GM19438 (cell line): Measurements from ENCODE around the gene SMG1.
"Not testable (repeated sequence)": the region's sequence is repeated elsewhere in the genome, so short reads cannot be mapped to it uniquely, and the experiment has no call there.

Experiments used
- ATAC-seq: cut with Tn5 transposase; IDR thresholded peaks from one replicate; pipeline ENCODE4 v1.9.1; 2021; ENCODE audit warnings: low read depth; ENCODE audit not compliant: unreplicated experiment

The SMG1 gene

DNA sequence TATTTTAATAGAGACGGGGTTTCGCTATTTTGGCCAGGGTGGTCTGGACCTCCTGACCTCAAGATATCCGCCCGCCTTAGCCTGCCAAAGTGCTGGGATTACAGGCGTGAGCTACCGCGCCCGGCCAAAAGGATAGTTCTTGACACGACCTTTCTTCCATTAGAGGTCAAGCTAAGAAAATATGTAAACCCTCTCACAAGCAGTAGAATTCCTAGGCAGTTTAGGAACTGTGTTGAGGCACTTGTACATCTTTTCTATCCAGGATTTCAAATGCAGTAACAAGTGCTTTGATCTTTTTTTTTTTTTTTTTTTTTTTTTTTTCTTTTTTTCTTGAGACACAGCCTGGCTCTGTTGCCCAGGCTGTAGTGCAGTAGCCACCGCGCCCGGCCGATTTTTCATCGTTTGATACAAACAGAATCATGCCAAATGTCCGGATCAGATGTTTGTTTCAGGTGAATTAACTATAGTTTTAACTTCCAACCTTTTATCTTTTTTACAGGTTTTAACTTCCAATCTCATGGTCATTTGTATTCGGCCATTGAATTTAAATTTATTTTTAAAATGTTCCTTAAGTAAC, 123.4 kb downstream of the SMG1 start:
- no peak for ATAC-seq

DNA sequence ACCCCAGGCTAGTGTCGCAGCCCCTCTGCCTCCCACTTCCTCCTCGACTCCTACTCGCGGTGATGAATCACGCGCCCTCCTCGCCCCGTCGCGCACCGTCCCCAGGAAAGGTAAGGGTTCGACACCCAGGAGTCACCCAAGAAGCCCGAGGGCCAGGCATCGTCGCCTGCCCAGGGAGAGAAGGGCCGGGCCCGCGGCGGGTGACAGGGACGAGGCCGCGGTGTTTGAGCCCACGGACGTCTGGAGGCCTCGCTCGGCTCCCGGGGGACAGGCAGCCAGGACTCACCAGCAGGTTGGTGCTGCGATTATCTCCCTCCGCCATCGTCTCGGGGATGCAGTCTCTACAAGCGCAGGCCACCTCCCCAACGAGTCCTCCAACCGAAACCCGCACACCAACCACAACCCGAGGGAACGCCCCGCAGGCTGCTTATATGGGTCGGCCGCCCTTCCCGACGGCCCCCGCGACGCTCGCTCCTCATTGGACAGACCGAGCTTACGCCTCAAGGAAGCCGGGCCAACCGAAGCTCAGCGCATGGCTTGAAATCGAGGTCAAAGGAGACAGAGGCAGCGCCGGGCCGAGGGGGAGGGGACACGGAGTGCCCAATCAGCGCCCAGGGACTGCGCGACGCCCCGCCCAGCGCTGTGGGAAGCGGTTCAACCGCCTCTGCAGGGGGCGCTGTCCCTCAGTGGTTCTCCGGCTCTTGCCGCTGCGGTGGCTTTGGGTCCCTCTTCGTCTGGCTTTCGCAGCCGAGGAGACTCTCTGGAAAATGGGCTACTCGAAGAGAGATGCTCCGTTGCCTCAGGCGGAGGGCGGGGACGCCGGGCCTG, 124.8 kb downstream of the SMG1 start, which contains the start of gene ARL6IP1:
ARL6IP1 (minus strand) TSS at position 405 of the 828 bp plus-strand sequence; CDS start at position 322, 83 bp downstream.
- ATAC-seq: peak; percentile 93

DNA sequence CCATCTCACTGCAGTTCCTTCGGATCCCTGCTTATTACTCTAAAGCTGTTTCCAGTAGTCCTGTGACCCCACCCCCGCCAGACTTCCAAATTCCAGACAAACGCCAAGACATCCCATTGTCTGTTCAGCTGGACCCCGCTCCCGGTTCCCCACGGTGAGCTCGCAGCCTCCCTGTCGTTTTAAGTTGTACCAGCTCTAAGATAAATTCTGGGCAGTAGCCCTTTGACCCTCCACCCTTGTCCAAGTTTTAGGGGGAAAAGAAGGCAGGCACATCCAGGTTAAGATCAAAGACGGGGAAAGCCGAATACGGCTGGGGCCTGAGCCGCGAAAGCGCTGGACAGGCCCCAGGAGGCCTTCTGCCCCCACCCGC, 125.4 kb downstream of the SMG1 start:
- no peak for ATAC-seq

DNA sequence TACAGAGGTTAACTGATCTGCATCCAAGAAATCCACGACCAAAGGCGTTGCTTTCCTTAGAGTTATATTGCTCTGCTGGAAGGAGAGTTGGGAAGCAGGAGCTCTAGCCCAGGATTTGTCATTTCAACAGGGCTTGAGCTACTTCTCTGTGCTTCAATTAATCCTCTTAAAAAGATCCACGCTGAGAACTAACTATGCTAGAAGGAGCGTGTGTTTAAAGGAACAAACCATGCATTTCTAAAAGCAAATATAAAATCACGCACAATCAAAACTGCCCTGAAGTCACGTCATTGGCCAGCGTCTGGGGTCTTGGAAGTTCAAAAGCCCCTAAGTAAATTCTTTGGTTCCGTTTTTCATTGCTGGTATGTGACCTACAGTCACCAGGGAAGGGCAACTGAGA, 125.9 kb downstream of the SMG1 start:
- no peak for ATAC-seq

DNA sequence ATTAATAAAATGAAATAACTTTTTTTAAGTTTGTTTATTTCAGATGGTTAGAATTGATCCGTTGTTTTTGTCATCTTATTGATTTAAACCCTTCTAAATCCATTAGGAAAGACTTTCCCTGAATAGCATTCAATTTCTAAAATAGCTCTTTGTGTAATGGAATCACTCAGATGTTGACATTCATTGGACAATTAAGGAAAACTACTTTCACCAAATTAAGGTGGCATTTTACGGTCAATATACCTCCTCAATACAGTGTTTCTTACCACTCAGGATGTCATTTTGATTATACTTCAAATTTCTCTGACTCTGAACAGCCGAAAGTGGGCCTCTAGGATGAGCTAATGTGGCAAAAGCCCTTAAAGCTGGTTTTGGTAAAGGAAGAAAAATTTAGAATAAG, 126.7 kb downstream of the SMG1 start:
- ATAC-seq: no peak

DNA sequence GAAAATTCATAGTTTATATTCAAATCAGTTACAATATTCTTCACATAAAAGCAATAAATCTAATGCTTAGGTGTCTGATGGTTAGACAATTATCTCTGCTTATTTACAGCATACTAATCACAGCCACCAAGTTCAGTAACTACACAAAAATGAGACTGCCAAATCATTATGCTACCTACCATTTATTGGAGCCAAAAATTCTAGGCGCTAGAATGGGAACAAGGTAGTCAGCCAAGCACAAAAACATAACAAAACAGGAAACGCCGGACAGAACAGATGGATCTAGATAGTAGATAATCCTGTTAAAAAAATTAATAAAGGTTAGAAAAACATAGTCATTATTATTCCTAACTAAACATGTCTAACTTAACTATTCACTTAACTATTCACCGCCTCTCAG, 128.5 kb downstream of the SMG1 start:
- no peak for ATAC-seq

DNA sequence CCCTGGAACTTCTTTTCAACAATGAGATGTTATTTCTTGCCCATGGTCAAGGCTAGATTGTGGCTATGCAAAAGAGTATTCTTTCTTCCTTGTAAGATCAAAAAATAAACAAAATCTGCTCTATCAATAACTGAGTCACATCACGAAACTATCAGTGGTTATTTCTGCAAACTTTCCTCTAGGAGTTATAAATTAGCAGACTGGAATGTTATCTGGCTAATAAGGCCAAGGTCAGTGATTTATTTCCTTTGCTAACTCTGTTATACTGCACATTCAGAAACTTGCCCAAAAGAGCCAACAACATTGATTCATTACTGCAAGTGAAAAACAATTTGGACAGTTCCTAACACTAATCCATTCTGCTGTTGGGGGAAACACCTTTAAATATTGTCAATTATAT, 129.8 kb downstream of the SMG1 start:
- ATAC-seq: no peak

DNA sequence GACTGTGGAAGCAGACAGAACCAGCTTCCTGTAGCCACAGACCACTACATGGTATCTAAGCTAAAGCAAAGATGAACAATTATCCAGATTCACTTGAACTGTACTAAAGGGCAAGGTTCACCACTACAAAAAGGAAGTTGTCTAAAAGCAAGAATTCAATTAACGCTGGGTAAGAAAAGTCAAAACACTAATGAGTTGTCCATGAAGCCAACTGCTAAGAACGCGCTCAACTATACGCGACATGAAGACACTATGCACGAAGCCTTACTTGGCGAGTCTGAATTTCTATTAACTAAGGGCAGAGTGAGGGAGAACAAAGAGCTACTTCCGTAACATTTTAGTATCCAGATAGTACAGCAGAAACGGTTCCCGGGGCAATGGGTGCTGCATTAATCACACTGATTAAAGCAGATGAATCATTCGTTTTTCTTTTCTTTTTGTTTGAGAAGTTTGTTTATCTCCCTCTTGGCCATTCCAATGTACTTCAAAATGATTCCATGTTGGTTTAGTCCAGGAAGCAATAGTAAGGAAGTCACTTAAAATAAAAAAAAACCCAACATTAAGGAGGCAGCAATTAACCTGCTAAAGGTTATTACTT, 133.3 kb downstream of the SMG1 start:
- ATAC-seq: no peak

DNA sequence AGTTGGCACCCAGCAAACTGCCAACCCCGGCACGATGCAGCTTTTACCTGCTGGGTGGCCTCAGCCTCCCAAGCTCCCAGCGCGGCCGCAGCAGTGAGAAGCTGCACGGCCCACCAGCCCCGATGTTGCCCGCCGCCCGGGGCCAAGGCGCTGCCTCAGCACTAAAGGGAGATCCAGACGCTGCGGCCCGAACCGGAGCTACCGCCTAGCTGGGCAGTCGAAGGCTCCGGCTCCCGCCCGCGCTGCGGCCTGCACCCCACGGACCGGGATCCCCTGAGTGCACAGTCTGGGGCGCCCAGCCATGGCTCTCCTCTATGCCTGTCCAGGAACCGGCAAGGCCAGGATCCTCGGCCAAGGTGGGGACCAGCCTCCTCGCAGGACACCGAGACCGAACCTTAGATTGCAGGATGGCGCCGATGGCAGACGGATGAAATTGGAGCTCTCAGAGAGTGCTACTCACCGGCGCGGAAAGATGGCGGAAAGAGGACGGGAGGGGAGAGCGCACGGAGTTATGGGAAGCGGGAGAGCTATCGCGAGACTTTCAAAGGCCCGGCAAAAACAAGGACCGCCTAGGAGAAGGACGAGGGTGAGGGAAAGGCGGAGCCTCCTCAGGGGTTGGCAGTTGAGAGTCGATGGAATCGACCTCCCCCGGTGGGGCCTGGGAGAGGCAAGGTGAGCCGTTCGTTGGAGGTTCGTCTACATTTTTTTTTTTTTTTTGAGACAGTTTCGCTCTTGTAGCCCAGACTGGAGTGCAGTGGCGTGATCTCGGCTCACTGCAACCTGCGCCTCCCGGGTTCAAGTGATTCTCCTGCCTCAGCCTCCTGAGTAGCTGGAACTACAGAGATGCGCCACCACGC, 136.1 kb downstream of the SMG1 start, which contains the start of gene RPS15A:
RPS15A (minus strand) TSS at position 485 of the 857 bp plus-strand sequence. CDS start 1,221 bp downstream, outside the sequence.
- peak; percentile 78 for ATAC-seq

DNA sequence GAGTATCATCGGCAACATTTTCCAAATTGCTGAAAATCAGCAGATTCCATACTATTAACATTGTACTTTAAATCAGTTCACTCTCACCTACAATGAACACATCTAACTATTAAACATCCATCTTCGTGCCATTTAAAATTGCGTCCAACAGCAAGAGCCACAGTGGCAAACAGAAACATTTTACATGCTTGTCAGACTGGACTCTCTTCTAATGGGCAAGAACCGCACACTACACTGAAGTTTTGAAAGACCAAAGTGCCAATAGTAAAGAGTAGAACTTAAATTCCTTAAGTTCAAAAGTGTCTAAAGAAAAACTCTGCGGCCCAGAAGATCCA, 136.7 kb downstream of the SMG1 start:
- no peak for ATAC-seq

DNA sequence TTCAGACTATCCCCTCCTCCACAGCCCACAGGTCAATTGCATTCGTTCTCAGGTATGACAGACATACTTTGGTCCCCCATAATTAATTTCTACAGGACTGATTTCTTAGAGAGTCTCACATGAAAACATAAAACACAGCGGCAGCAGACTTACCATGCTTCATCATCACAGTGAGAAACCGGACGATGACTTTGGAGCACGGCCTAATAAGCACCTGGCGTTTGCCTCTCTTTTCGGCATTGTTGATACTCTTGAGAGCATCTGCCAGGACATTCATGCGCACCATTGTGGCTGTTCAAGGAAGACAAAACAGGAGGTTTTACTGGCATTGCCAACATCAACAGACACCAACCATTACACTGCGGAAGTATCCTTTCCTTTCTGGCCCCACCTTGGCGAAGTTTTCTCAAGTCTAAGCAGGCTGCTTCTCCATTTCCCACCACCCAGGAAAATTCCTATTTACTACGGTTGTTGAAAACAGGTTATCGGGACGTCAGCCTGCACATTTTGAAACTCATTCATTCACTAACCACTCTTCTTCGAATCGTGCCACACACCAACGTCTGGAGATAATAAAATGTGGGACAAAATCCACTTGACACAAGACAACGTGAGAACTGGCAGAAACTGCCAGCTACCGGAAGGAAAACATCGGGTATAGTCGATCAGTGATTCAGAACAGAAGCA, 137.2 kb downstream of the SMG1 start:
- ATAC-seq: no peak

DNA sequence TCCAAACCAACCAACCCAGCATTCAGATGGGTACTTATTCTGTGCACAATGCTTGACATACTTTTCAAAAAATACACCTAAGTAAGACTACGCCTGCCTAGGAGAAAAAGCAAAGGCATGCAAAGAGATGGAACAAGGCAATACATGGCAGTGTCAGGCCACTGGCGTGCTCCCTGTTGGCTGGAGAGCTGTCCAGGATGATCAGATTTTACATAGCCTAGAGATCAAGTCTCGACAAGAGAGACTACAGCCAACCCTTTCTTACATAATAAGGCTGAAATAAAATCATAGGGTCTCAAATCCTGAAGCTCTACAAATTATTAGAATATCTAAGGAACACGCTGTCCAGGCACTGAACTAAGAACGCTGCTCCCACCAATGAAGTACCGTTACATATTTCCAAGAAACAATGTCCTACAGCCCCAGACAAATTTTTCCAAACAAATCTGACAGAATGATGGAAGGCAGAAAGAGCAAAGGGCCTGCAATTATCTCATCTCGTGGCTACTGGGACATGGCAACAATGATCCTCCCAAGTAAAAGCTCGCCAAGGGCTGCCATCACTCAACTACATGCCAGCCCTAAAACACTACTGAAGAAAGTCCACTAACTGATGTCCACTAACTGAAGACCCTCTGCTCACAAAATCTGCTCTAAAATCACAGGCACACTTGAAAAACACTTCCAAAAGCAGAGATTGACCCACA, 141.1 kb downstream of the SMG1 start:
- ATAC-seq: no peak

DNA sequence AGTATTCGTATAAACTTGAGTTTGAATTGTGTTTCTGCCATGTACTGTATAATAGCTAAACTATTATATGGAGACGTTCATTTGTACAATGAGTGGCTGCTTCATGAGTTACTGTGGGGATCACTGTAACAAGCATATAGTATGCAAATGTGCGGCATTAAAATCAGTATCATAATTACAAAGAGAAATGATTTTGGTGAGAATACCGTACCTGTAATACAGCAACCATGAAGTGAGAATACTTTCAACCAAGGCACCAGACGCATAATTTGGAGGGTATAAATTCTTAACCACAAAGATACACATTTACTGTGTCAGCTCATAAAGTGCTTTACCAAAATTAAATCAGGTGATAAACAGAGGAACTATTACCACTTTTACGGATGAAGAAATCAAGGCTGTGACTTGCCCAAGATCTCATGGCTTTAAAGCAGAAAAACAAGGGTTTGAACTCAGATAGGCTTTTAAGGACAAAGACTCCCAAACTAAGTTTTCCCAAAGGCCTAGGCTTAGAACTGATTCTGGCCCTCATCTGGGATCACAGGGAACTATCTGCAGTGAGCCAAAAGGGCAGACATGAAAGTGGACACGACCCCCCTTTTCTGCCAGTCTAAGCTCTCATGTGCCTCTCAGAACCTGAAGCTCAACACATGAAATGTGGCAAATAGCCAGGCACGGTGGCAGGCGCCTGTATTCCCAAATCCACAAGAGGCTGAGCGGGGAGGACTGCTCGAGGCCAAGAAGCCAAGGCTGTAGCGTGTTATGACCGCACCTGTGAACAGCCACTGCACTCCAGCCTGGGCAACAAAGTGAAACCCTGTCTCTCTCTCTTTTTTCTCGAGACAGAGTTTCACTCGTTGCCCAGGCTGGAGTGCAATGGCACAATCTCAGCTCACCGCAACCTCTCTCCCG, 142.5 kb downstream of the SMG1 start:
- no peak for ATAC-seq

DNA sequence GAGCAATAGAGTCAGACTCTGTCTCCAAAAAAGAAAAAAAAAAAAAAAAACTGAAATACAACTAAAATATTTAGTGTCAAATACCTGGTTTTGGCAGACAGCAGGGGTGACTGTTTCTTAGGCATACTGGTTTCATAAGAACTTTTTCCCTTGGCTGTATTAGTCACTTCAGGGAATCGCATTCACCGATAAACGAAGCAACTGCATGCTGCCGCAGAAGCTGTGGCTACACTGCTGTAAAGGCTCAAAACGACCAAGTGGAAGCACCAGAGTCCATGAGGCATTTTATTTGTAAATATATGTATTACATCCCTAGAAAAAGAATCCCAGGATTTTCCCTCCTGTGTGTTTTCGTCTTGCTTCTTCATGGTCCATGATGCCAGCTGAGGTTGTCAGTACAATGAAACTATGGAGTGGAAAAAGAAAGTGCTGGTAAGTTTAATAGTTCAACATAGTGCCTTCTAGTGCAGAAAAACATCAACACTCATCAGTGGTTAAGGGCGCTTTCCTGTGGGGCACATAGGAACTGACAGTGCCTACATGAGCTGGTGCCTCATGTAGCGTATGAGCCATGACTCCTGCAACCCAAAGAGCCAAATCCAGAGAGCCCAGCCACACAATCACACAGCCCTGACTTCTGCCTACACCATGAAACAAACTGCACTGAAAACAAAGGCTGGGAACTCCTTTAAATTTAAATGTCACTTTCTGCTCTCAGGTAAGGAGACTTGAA, 143.3 kb downstream of the SMG1 start:
- ATAC-seq: no peak

DNA sequence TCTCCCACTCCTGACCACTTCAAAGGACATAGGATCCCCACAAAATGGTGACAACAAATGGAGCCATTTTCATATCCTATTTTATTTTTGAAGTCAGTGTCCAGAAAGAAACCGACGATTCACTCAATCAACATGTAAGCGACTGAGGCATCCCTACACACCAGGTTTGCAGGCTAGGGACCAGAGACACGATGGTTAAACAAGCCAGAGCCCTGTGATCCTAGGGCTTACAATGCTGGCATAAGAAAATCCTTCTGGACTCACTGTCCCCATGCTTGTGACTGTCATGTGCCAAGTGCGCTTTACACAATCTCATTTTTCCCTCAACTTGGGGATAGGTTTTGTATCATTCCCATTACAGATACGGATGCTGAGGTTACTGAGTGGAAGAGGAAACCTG, 145.0 kb downstream of the SMG1 start:
- not testable (repeated sequence) for ATAC-seq

DNA sequence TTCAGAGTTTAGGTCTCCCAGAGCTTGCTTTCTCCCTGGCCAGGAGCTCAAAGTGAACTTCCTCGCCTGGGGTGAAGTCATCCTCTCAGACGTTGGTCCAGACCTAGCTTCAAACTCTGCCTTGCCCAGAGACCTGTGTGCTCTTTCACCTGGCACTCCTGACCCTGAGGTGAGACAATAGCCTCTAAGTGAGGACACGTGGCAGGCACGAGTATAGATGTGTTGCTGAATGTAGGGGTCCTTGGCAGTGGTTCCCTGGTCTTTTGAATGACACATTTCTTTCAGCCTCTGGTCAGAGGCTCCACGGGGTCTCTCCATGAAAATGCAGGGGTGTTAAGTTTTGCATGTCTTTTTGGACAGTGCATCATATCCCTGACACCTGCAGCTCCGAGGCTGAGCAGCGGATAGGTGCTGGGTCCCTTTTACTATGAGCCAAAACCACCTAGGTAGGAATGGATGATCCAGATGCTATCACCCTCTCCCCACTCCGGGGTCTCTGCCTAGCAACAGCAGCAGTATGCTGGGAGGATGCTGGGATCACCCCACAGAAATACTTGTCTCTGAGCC, 145.7 kb downstream of the SMG1 start:
- not testable (repeated sequence) for ATAC-seq

DNA sequence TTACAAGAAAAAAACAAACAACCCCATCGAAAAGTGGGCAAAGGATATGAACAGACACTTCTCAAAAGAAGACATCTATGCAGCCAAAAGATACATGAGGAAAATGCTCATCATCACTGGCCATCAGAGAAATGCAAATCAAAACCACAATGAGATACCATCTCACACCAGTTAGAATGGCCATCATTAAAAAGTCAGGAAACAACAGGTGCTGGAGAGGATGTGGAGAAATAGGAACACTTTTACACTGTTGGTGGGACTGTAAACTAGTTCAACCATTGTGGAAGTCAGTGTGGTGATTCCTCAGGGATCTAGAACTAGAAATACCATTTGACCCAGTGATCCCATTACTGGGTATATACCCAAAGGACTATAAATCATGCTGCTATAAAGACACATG, 148.5 kb downstream of the SMG1 start:
- ATAC-seq: not testable (repeated sequence)

DNA sequence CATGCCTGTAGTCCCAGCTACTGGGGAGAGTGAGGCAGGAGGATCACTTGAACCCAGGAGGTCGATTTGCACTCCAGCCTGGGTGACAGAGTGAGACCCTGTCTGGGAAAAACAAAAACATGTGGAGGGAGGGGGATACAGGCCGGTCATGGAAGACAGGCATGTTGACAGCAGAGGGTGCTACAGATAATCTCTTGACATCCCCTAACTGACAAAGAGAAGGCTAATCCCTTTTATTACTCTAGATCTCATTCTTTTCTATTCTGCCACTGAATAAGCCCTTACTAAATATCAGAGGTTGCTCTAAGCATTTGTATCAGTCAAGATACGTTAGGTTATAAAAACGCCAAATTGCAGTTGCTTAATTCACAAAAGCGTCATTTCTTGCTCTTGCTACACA, 149.9 kb downstream of the SMG1 start:
- ATAC-seq: not testable (repeated sequence)
